Stimulated activated CD8-positive, alpha-beta memory T cell treated with anti-CD3 and anti-CD28 coated beads, Interleukin-15, amount 100 ng/mL, for 1 hour (primary cell): Measurements from ENCODE around the gene FAM13C.
"Not testable (repeated sequence)": the region's sequence is repeated elsewhere in the genome, so short reads cannot be mapped to it uniquely, and the experiment has no call there.

ENCODE experiments used
- DNase-seq: peaks from one replicate; pipeline ENCODE4 v3.0.0-alpha.2; 2020; ENCODE audit warnings: low read depth

The FAM13C gene

DNA sequence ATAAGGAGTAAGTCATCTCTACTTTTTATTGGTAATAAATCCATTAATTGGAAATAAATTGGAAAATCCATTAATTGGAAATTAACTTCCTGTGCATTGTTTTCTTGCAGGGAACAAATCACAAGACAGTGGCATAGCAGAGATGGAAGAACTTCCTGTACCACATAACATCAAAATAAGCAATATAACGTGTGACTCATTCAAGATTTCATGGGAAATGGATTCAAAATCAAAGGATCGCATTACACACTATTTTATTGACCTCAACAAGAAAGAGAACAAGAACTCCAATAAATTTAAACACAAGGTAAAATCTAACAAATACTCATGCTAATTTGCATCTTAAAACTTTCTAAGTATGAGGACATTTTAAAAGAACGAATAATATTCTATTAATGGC, 128.2 kb downstream of the FAM13C start:
- DNase-seq = no peak

DNA sequence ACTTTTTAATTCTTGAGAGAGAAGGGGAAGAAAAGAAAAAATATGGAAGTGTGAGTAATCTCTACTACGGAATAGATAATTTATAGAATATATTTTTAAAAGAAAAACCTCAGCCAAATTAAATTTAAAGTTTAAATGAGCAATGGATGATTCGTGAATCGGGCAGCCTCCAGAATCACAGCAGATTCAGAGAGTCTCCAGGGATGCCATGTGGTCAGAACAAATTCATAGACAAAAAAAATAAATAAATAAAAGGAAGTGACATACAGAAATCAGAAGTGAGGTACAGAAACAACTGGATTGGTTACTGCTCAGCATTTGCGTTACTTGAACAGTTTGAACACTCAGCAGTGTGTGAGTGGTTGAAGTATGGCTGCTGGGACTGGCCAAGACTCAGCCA, 132.9 kb downstream of the FAM13C start:
- DNase-seq = no peak

DNA sequence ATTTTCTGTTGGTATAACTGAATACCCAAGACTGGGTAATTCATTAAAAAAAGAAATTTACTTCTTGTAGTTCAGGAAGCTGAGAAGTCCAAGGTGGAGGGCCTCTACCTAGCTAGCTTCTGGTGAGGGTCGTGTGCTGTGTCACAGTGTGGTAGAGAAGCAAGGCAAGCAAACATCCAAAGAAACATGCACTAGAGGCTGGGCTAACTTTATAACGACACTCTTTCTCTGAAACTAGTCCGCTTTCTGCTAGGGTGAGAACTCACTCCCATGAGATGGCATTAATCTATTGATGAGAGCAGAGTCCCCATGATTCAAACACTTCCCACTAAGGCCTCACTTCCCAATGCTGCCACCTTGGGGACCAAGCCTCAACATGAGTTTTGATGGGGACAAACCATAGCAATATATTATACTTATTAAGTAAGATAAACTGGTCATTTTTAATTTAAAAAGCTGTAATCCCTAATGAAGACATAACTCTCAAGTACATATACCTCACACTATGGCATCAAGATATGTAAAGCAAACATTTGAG, 135.1 kb downstream of the FAM13C start:
- DNase-seq = no peak

DNA sequence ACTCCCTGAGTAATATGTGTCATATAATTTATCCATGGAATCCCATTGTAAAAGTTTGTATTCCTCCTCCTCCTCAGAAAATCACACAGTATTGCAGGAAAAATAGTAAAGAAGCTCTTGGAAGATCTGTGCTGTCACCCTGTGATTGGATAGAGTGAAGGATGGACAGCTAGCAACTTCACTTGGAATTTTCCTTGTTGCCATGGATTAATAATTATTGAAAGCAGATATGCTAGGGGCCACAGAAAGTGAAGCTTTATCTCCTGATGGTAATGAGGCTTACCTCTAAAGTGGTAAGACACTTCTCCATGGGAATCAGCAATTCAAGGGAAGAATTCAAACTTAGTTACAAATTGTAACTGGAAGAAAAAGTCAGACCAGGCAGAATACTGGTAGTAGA, 137.1 kb downstream of the FAM13C start:
- no peak for DNase-seq

GRCh38 chr10:59223597-59223996, 138.8 kb downstream of the FAM13C start:
- DNase-seq = not testable (repeated sequence)

DNA sequence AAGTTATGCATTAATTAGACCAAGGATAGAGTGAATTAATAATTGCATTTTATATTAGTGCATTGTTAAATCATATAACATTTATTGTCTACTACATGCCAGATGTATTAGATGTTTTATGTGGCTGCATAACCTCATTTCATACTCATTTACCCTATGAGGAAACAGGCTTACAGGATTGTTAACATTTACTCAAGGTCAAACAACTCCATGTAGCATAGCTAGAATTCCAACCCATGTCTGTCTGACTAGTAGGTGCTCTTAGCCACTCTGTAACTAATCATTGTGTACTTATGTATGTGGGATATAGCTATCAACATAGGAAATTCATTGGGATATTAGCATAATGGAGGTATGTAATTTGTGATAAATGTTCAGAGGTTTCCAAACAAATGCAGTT, 139.6 kb downstream of the FAM13C start:
- no peak for DNase-seq

DNA sequence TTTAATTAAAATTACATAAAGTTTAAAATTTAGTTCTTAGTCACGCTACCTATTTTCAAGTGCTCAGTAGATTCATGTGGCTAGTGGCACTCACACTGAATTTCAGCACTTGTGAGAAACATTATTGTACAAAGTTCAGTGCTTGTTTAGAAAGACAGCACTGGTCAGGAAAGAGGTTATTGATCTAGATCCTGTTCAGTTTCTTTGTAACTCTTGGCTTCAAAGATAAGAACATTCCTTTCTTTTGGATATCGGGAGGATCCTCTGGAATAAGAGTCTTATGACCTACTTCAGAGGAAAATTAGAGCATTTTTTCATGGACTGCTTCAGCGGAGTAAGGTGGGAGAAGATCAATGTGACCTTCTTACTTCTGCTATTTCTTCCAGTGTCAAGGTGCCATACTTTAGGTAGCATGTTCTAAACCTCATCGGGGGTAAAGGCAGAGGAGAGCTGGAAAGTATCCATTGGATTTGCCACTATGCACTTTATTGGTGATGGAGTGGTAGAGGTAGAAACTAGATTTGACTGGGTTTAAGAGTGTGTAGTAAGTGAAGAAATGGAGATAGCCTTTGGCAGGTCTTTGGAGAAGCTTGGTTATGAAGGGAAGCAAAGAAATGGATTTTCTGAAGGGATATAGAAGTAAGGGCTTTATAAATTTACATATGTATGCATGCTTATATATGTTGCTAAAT, 146.0 kb downstream of the FAM13C start:
- no peak for DNase-seq

DNA sequence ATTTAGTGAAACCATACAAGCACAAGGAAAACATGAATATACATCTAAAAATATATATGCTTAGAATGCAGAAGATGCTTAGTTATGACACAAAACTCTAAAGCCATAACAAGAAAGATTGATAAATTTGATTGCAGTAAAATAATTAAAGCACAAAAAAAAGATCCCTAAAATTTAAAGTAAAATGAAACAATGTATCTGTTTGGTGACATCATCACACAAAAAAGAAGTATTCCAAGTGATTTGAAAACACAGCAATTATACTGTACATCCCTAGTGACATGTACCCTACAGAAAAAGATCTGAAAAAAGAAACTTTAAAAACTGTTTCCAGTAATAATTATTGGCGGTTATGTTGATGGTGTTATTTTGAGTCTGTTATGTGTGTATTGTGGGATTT, 148.2 kb downstream of the FAM13C start:
- no peak for DNase-seq

GRCh38 chr10:59212301-59212798, 150.0 kb downstream of the FAM13C start:
- DNase-seq = no peak

- no peak for DNase-seq
Observed at GRCh38 chr10:59206204-59206720, 156.1 kb downstream of the FAM13C start.
